ENCODE measurements around the gene HRH1. TPM values are rescaled to one million over a fixed set of nuclear protein-coding genes. Genes with fewer than 3 reads are reported as not detected.
A peak's percentile ranks its signal among the peaks of the same experiment; 100 is the strongest.
"Not testable (repeated sequence)": the region's sequence is repeated elsewhere in the genome, so short reads cannot be mapped to it uniquely, and the experiment has no call there.

Gene HRH1
- total and polyA plus RNA-seq, 5 donors, result 0.43 to 1.8 (median 1.3) TPM

DNA sequence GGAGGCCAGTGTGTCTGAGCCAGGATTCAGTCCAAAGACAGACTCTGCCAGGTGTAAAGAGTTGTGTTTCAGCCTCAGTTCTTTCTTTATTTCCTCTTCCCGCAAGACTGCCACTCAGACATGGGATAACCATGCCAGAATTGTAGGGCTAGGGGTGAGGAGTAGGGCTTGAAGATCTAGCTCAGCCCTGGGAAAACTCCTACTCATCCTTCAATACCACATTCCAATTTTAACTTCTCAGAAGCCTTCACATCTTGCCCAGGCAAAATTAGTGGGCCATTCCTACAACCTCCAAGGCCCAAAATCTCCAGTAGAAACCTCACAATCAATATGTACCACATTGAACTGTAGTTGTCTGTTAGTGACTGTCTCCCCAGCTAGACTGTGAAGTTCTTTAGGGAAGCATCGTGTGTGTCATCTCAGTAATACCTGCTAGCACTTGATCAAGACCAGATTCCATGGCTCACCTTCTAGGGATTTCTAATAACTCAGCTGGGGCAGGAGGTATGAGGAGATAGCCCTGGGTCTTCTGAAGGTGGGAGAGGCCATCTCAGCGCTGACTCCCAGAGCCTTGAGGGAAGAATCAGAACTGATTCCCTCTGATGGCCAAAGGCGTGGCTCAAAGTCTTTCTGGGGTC lies 19.7 kb downstream of the HRH1 start:
- 94% methylated on average over 4 of the region's 4 CpGs for WGBS
- H3K9me3 ChIP-seq (ENCODE audit: control insufficient read depth, low read length), result no peaks in the 10 kb centered on the region
- no peaks in the 10 kb centered on the region for H3K27me3 ChIP-seq (ENCODE audit: control insufficient read depth, insufficient read depth)
- H3K4me3 ChIP-seq (ENCODE audit: low read length), result no peak overlapping the region
- intact Hi-C loops (cut with DNase I), result no loop called here
- no peak for ATAC-seq
- H3K4me1 ChIP-seq (ENCODE audit: control insufficient read depth, insufficient read depth, low read length), result peaks cover 1% of the 10 kb centered on the region
- H3K27ac ChIP-seq (ENCODE audit: low read length), result no peak overlapping the region
- DNase-seq, result no peak

DNA sequence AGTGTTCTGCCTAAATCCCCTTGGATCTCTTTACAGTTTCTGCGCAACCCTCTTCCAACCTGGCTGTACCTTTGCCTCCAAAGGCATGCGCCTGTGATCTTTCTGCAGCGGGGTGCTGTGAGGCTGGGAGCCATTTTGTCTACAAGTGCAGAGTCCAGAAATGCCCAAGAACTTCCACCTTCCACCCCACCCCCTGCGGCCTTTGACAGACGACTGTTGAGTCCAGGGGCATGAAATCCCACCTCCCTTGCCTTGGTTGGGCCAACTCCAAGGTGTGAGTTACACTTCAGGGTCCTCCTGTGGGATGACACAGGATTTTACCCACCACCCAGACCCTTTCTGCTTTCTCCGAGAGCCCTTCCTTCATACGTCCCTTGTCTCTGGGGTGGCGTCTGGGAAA lies 24.1 kb downstream of the HRH1 start:
- WGBS, result 95% methylated on average over 8 of the region's 8 CpGs
- intact Hi-C loops (cut with DNase I), result no loop called here
- ATAC-seq (no peak), DNase-seq (no peak)
- Histone ChIP-seq H3K4me3 (ENCODE audit: low read length) (no peak overlapping the region), H3K27me3 (ENCODE audit: control insufficient read depth, insufficient read depth) (no peaks in the 10 kb centered on the region), H3K4me1 (ENCODE audit: control insufficient read depth, insufficient read depth, low read length) (peaks cover 1% of the 10 kb centered on the region), H3K9me3 (ENCODE audit: control insufficient read depth, low read length) (no peaks in the 10 kb centered on the region), H3K27ac (ENCODE audit: low read length) (no peak overlapping the region)

DNA sequence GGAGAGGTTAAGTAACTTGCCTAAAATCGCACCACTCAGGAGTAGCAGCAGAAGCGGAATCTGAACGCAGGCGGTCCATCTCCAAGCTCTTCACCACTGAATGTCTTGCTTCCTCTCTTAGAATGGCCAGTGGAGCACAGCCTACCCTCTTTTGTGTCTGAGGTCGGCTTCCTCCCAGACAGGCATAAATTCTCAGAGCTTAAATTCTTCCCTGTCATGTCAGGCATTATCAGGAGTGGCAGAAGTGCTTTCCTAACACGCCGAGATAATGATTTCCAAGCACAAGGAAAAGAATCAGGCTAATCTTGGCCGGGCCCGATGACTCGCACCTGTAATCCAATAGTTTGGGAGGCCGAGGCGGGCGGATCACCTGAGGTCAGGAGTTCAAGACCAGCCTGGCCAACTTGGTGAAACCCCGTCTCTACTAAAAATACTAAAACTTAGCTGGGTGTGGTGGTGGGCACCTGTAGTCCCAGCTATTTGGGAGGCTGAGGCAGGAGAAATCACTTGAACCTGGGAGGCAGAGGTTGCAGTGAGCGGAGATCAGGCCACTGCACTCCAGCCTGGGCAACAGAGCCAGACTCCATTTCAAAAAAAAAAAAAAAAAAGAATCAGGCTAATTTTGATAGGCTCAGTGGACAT lies 30.2 kb downstream of the HRH1 start:
- H3K9me3 ChIP-seq (ENCODE audit: control insufficient read depth, low read length); H3K27ac ChIP-seq (ENCODE audit: low read length); ATAC-seq; H3K4me1 ChIP-seq (ENCODE audit: control insufficient read depth, insufficient read depth, low read length); intact Hi-C loops (cut with DNase I); H3K4me3 ChIP-seq (ENCODE audit: low read length); H3K27me3 ChIP-seq (ENCODE audit: control insufficient read depth, insufficient read depth); DNase-seq: not testable (repeated sequence)
- WGBS, result 61% methylated on average over 15 of the region's 15 CpGs

DNA sequence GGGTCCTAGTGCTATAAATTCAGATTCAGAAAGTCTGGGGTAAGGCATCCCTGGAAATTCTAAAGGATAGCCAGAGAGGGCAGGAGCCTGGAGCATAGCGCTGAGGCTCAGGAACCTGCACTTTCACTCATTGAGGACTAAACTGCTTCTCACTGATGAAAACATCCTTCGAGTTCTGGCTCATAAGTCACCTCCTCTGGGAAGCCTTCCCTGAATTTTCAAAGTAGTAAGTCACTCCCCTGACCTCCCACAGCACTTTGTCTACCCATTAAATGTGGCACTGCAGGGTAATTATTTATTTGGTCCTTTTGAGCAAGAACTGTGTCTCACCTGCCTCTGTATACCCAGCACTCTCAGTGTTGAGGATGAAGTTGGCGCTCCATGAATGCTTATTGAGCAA lies 30.9 kb downstream of the HRH1 start:
- intact Hi-C loops (cut with DNase I), result no loop called here
- Histone ChIP-seq H3K4me1 (ENCODE audit: control insufficient read depth, insufficient read depth, low read length) (peaks cover 9% of the 10 kb centered on the region), H3K4me3 (ENCODE audit: low read length) (no peak overlapping the region), H3K9me3 (ENCODE audit: control insufficient read depth, low read length) (no peaks in the 10 kb centered on the region), H3K27me3 (ENCODE audit: control insufficient read depth, insufficient read depth) (no peaks in the 10 kb centered on the region), H3K27ac (ENCODE audit: low read length) (no peak overlapping the region)
- 94% methylated on average over 3 of the region's 3 CpGs for WGBS
- DNase-seq, result no peak
- no peak for ATAC-seq

DNA sequence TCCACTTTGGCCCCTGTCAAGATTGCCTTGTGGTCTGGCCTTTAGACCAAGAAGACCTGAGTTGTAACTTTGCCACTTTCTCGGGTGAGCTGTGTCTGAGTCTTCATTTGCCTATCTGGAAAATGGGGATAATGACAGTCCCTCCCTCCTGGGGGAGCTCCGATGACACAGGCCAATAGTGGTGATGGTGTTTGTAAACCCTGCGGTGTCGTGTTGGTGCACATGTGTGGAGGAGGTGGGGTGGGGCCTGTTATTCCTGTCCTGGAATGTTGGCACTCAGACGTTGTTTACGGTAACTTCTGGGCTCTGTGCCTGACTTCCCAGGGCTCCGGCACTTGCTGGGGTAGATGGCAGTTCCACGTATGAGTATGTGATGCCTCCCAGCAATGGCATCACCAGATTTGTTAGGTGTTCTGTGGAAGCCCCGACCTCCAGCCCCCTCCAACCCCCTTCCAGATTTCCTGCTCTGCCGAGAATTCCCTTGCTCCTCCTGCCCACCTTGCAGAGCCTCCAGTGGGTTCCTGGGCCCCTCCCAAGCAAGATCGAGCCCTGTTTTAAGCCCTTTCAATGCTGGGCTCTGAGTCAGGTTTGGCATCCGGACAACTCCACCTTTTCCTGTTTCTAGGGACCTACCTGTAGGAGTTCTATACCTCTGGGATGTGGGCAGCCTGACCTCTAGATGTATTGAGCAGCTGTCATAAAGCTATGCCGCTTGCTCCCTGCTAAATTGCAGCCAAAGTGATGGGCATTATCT lies 31.4 kb downstream of the HRH1 start:
- DNase-seq (peak; percentile 75 to 85 (median 85)), ATAC-seq (peak; percentile 96 to 97)
- intact Hi-C loops (cut with DNase I), result no loop called here
- Histone ChIP-seq H3K4me1 (ENCODE audit: control insufficient read depth, insufficient read depth, low read length) (peaks cover 9% of the 10 kb centered on the region), H3K9me3 (ENCODE audit: control insufficient read depth, low read length) (no peaks in the 10 kb centered on the region), H3K27me3 (ENCODE audit: control insufficient read depth, insufficient read depth) (no peaks in the 10 kb centered on the region), H3K4me3 (ENCODE audit: low read length) (no peak overlapping the region), H3K27ac (ENCODE audit: low read length) (peak overlapping the region; percentile 13)
- whole genome bisulfite sequencing, result 30% methylated on average over 13 of the region's 13 CpGs

DNA sequence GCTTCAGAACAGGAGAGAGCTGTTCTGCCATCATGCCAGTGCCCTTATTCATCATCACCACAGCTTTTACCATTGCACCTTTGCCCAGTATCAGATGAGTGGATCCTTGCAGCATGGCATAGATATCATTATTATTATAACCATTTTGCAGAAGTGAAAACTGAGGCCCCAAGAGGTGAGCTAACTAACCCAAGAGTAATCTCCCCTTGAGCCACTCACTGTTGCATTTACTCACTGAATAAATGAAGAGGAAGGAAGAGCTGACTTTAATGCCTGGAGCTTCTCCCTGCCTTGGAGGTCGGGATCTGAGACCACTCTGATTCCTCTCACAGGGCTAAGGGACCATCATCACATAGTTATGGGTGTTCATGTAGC lies 32.0 kb downstream of the HRH1 start:
- Histone ChIP-seq H3K4me1 (ENCODE audit: control insufficient read depth, insufficient read depth, low read length) (peaks cover 9% of the 10 kb centered on the region), H3K27ac (ENCODE audit: low read length) (peak overlapping the region; percentile 13), H3K9me3 (ENCODE audit: control insufficient read depth, low read length) (no peaks in the 10 kb centered on the region), H3K4me3 (ENCODE audit: low read length) (no peak overlapping the region), H3K27me3 (ENCODE audit: control insufficient read depth, insufficient read depth) (no peaks in the 10 kb centered on the region)
- intact Hi-C loops (cut with DNase I), result no loop called here
- ATAC-seq (no peak), DNase-seq (no peak)
- 59% methylated on average over 1 of the region's 1 CpG for WGBS

DNA sequence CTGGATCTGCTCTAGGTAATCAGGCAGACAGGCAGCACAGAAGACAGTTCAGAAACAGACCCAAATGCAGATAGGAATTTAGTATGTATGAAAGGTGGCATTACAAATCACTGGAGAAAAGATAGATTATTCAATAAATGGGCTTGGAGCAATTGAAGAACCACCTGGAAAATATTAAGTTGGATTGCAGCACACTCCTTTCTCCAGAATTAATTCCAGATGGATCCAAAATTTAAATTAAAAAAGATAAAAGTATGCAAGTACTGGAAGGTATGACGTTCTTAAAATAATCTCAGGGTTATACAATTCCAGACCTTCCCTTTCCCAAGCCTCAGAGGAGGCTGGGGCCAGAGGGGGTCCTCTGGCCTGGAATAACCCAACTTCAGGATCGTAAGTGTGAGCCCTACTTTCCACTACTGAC lies 32.5 kb downstream of the HRH1 start:
- intact Hi-C loops (cut with DNase I), result no loop called here
- H3K4me3 ChIP-seq (ENCODE audit: low read length), result no peak overlapping the region
- DNase-seq (no peak), ATAC-seq (no peak)
- peaks cover 9% of the 10 kb centered on the region for H3K4me1 ChIP-seq (ENCODE audit: control insufficient read depth, insufficient read depth, low read length)
- no peaks in the 10 kb centered on the region for H3K27me3 ChIP-seq (ENCODE audit: control insufficient read depth, insufficient read depth)
- 39% methylated on average over 2 of the region's 2 CpGs for WGBS
- no peak overlapping the region for H3K27ac ChIP-seq (ENCODE audit: low read length)
- H3K9me3 ChIP-seq (ENCODE audit: control insufficient read depth, low read length), result no peaks in the 10 kb centered on the region

DNA sequence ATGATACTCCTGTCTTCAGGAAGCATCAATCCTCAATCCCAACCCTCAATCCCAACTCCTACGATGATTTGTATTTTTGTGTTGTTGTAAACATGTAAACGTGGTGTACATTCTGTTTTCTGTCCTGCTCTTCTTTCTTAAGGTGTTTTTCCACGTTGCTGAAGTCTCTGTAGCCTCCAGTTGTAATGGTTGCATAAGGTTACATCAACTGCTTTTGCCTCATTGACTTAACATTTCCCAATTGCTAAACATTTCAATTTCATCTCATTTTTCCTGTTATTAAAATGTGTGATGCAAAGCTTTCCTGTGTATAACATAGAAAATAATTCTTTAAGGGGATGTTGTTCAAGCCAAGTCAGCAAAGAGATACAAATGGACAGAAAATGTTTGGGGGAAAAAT lies 33.4 kb downstream of the HRH1 start:
- Histone ChIP-seq H3K4me3 (ENCODE audit: low read length) (no peak overlapping the region), H3K4me1 (ENCODE audit: control insufficient read depth, insufficient read depth, low read length) (peaks cover 9% of the 10 kb centered on the region), H3K27ac (ENCODE audit: low read length) (no peak overlapping the region), H3K9me3 (ENCODE audit: control insufficient read depth, low read length) (no peaks in the 10 kb centered on the region), H3K27me3 (ENCODE audit: control insufficient read depth, insufficient read depth) (no peaks in the 10 kb centered on the region)
- intact Hi-C loops (cut with DNase I), result no loop called here
- DNase-seq (no peak), ATAC-seq (no peak)
- 62% methylated on average over 3 of the region's 3 CpGs for WGBS

DNA sequence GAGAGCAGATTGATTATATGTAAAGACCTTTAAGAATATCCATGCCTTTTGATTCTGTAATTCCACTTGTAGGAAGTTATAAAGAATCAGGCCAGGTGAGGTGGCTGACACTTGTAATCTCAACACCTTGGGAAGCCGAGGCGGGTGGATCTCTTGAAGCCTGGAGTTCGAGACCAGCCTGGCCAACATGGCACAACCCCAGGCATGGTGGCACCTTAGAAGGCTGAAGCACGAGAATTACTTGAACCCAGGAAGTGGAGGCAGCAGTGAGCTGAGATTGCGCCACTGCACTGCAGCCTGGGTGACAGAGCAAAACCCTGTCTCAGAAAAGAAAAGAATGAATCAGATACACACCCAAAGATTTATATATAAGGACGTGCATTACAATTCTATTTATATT lies 33.9 kb downstream of the HRH1 start:
- Histone ChIP-seq H3K27me3 (ENCODE audit: control insufficient read depth, insufficient read depth) (no peaks in the 10 kb centered on the region), H3K9me3 (ENCODE audit: control insufficient read depth, low read length) (no peaks in the 10 kb centered on the region), H3K4me1 (ENCODE audit: control insufficient read depth, insufficient read depth, low read length) (peaks cover 9% of the 10 kb centered on the region), H3K27ac (ENCODE audit: low read length) (no peak overlapping the region), H3K4me3 (ENCODE audit: low read length) (no peak overlapping the region)
- WGBS, result 82% methylated on average over 6 of the region's 6 CpGs
- intact Hi-C loops (cut with DNase I), result no loop called here
- DNase-seq, result no peak
- no peak for ATAC-seq

DNA sequence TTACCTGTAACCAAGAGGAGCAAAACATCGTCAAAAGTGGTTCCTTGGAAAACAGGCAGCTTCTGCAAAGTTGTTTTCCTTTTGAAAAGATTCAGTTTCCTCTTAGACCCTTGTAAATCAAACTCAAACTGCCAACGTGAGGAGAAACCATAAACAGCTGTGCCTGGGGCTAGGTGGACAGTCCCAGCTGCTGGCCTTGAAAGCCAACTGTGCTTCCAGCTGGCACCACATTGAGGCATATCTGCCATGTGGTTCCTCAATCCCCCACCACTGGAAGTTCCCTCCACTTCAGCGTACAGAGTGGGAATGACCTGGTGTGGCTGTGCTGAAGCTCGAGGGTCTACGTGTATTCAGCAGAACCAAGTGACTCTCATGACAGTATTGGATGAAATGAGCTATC lies 40.9 kb downstream of the HRH1 start:
- H3K4me3 ChIP-seq (ENCODE audit: low read length), result no peak overlapping the region
- intact Hi-C loops (cut with DNase I), result no loop called here

DNA sequence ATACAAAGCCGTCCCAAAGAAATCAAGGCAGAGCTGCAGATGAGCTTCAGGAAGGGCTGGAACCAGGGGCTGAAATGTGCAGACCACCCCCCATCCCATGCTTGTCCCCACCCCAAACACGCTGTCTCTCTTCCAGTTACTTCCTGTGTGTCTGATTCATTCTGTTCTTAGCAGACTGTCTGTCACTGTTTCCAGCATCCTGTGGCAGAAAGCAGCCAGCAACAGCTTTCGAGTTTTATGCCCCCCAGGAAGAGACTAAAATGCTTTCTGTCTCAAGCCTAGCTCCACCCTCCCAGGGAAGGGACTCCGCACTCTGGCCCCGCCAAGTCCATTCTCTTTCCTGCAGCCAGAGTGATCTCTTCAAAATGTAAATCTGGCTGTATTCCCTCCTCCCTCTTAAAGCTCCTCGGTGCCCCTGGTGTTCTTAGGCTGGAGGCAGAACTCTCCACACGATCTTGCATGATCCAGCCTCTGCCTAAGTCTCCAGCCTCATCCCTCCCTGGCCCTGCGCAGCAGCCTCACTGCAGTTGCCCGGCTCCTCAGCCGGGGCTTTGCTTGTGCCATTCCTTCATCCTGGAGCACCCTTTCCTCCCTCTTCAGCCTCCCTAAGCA lies 41.5 kb downstream of the HRH1 start:
- no peak overlapping the region for H3K4me3 ChIP-seq (ENCODE audit: low read length)
- WGBS, result 35% methylated on average over 10 of the region's 10 CpGs
- H3K27me3 ChIP-seq (ENCODE audit: control insufficient read depth, insufficient read depth), result no peaks in the 10 kb centered on the region
- no peaks in the 10 kb centered on the region for H3K9me3 ChIP-seq (ENCODE audit: control insufficient read depth, low read length)
- H3K27ac ChIP-seq (ENCODE audit: low read length), result no peak overlapping the region
- intact Hi-C loops (cut with DNase I), result no loop called here
- H3K4me1 ChIP-seq (ENCODE audit: control insufficient read depth, insufficient read depth, low read length), result no peaks in the 10 kb centered on the region
- no peak for DNase-seq
- ATAC-seq, result peak; percentile 50 to 51

More for the DNA sequence above, 40.9 kb downstream of the HRH1 start:
- Histone ChIP-seq H3K27me3 (ENCODE audit: control insufficient read depth, insufficient read depth) (no peaks in the 10 kb centered on the region), H3K27ac (ENCODE audit: low read length) (no peak overlapping the region), H3K4me1 (ENCODE audit: control insufficient read depth, insufficient read depth, low read length) (no peaks in the 10 kb centered on the region), H3K9me3 (ENCODE audit: control insufficient read depth, low read length) (no peaks in the 10 kb centered on the region)
- DNase-seq (no peak), ATAC-seq (peak in 1 of 2 donors; percentile 16)
- 50% methylated on average over 5 of the region's 5 CpGs for WGBS
